ENCODE data around the gene PVR. TPM values are rescaled to one million over a fixed set of nuclear protein-coding genes. Genes with fewer than 3 reads are reported as not detected.

PVR gene
- total RNA-seq, 1 experiment from 2014 or later = 15.0 TPM

GRCh38 chr19:44613295-44614178, 30.2 kb upstream of the PVR start, which contains the start of gene IGSF23:
IGSF23 (plus strand) TSS chr19:44613563; CDS start chr19:44613646, 83 bp downstream.
- no peak within 1 kb of the TSS for H3K4me3 Mint-ChIP-seq
- no peaks in the 10 kb centered on the region for H3K36me3 Mint-ChIP-seq
- POLR2A ChIA-PET = no interaction called here
- H3K27me3 Mint-ChIP-seq (ENCODE audit: low read depth) = no peaks in the 10 kb centered on the region
- no peak for ATAC-seq
- TF ChIP-seq ATF6 (CRISPR knock-in tag; IDR thresholded peaks at IDR 0.05) (no peak), MXD4 (CRISPR knock-in tag; IDR thresholded peaks at IDR 0.05; ENCODE audit: borderline replicate concordance) (no peak), JAZF1 (CRISPR knock-in tag; IDR thresholded peaks at IDR 0.05) (no peak), USF1 (CRISPR knock-in tag; IDR thresholded peaks at IDR 0.05) (no peak), E2F5 (CRISPR knock-in tag; IDR thresholded peaks at IDR 0.05) (no peak), CDX4 (CRISPR knock-in tag; IDR thresholded peaks at IDR 0.05; ENCODE audit: borderline replicate concordance) (no peak), AFF4 (CRISPR knock-in tag; IDR thresholded peaks at IDR 0.05; ENCODE audit: borderline replicate concordance) (no peak), TEAD1 (CRISPR knock-in tag; IDR thresholded peaks at IDR 0.05) (no peak), GRHL2 (CRISPR knock-in tag; IDR thresholded peaks at IDR 0.05; ENCODE audit: insufficient replicate concordance, severe bottlenecking) (no peak), NFE2L1 (CRISPR knock-in tag; IDR thresholded peaks at IDR 0.05) (no peak), IRF2 (CRISPR knock-in tag; IDR thresholded peaks at IDR 0.05; ENCODE audit: borderline replicate concordance, low read depth) (no peak)
- no peaks in the 10 kb centered on the region for H3K9me3 Mint-ChIP-seq
- H3K4me1 Mint-ChIP-seq = peaks cover 10% of the 10 kb centered on the region
- CTCF ChIA-PET = interaction anchor here (1.5 to 4.3 kb wide), 3 partner anchors 31 to 44 kb away, joined by 3 to 40 read pairs (median 5); no protein-coding TSS in a partner anchor
- DNase-seq (ENCODE audit: low spot score) = no peak
- no peak within 1 kb of the TSS for H3K27ac Mint-ChIP-seq

GRCh38 chr19:44614313-44614712, 29.4 kb upstream of the PVR start:
- Mint-ChIP-seq H3K27ac (no peak overlapping the region), H3K4me3 (no peak overlapping the region)
- CTCF ChIA-PET = interaction anchor here (1.5 kb wide), 1 partner anchor 31 kb away, joined by 3 read pairs; no protein-coding TSS in a partner anchor

More at GRCh38 chr19:44614313-44614712, 29.4 kb upstream of the PVR start:
- ATAC-seq = no peak
- POLR2A ChIA-PET = interaction anchor here (1.0 kb wide), 1 partner anchor 26 kb away, joined by 4 read pairs; no protein-coding TSS in a partner anchor
- no peaks in the 10 kb centered on the region for H3K27me3 Mint-ChIP-seq (ENCODE audit: low read depth)
- H3K36me3 Mint-ChIP-seq = no peaks in the 10 kb centered on the region
- DNase-seq (ENCODE audit: low spot score) = no peak
- H3K9me3 Mint-ChIP-seq = no peaks in the 10 kb centered on the region
- H3K4me1 Mint-ChIP-seq = peaks cover 6% of the 10 kb centered on the region
- TF ChIP-seq CREB1 (CRISPR knock-in tag; IDR thresholded peaks at IDR 0.05) (no peak), TP53 (CRISPR knock-in tag; IDR thresholded peaks at IDR 0.05) (no peak), FOXK1 (CRISPR knock-in tag; IDR thresholded peaks at IDR 0.05) (no peak), CDX4 (CRISPR knock-in tag; IDR thresholded peaks at IDR 0.05; ENCODE audit: borderline replicate concordance) (no peak), ZNF121 (CRISPR knock-in tag; IDR thresholded peaks at IDR 0.05) (no peak), HMGA2 (CRISPR knock-in tag; IDR thresholded peaks at IDR 0.05) (no peak), ZNF232 (CRISPR knock-in tag; IDR thresholded peaks at IDR 0.05) (no peak), NR3C1 (CRISPR knock-in tag; conservative IDR thresholded peaks at IDR 0.05; ENCODE audit: low read depth) (no peak), ZNF138 (CRISPR knock-in tag; conservative IDR thresholded peaks at IDR 0.05) (no peak), ZBTB21 (CRISPR knock-in tag; IDR thresholded peaks at IDR 0.05; ENCODE audit: borderline replicate concordance) (no peak), ZSCAN18 (CRISPR knock-in tag; IDR thresholded peaks at IDR 0.05) (no peak), ZNF671 (CRISPR knock-in tag; IDR thresholded peaks at IDR 0.05) (no peak), PRRX2 (CRISPR knock-in tag; IDR thresholded peaks at IDR 0.05) (no peak), GABPB1 (CRISPR knock-in tag; IDR thresholded peaks at IDR 0.05) (no peak)
